ENCODE measurements around the gene FANCE. TPM values are rescaled to one million over a fixed set of nuclear protein-coding genes. Genes with fewer than 3 reads are reported as not detected.

Gene FANCE, protein sequence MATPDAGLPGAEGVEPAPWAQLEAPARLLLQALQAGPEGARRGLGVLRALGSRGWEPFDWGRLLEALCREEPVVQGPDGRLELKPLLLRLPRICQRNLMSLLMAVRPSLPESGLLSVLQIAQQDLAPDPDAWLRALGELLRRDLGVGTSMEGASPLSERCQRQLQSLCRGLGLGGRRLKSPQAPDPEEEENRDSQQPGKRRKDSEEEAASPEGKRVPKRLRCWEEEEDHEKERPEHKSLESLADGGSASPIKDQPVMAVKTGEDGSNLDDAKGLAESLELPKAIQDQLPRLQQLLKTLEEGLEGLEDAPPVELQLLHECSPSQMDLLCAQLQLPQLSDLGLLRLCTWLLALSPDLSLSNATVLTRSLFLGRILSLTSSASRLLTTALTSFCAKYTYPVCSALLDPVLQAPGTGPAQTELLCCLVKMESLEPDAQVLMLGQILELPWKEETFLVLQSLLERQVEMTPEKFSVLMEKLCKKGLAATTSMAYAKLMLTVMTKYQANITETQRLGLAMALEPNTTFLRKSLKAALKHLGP
- 14.9 and 15.4 TPM in 2 replicates for total RNA-seq

DNA sequence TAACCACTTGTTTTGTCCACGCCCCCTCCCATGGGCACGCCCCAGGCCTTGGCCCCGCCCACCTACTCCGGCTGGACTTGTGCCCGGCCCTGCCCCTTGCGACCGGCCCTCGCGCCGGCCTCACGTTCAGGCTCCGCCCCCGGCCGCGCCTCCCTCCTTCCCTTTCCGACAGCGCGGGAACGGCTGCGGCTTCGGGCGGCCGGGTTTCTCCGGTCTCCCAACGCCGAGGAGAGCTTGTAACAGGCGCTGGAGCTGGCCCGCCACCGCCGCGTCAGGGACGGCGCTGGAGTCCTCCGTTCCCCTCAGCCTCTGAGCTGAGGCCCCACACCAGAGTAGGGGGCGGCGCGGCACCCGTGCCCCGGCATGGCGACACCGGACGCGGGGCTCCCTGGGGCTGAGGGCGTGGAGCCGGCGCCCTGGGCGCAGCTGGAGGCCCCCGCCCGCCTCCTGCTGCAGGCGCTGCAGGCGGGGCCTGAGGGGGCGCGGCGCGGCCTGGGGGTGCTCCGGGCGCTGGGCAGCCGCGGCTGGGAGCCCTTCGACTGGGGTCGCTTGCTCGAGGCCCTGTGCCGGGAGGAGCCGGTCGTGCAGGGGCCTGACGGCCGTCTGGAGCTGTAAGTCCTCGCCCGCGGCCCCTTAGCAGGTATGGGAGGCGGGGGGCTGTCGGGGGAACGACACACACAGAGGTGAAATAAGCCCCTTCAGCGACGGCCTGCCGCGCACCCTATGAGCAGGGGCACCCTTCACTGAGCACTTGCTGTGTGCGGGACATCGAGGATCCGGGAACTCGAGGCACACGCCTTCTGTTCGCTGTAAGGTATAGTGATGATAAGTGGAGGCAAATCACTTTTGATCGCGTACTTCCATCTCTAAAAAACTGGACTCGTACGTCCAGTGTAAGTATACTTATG is at the start of gene FANCE:
TSS of gene FANCE (plus strand) at position 156 of the 908 bp plus-strand sequence. CDS start at position 364, 208 bp downstream.
- intact Hi-C loops (cut with micrococcal nuclease): loop anchor here (1.0 to 2.0 kb wide), 2 partner anchors 16 to 34 kb away; partner anchors contain the start of gene RPL10A

DNA sequence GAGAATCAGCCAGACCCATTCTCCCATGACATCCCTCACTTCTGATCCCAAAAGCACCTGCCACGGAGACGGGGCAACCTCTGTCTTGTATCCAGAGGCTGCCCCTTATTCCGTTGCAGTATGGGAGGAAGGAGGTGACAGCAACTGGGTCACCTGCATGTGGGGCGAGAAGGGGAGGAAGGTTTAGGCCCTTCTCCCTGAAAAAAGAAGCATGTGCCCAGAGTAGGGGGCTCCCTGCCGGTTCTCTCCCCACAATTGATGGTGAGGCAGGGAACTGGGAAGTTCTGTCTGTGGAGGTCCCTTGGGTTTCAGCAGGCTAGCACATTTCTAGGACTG is 49.3 kb upstream of the FANCE start:
- intact Hi-C loops (cut with micrococcal nuclease): no loop called here

DNA sequence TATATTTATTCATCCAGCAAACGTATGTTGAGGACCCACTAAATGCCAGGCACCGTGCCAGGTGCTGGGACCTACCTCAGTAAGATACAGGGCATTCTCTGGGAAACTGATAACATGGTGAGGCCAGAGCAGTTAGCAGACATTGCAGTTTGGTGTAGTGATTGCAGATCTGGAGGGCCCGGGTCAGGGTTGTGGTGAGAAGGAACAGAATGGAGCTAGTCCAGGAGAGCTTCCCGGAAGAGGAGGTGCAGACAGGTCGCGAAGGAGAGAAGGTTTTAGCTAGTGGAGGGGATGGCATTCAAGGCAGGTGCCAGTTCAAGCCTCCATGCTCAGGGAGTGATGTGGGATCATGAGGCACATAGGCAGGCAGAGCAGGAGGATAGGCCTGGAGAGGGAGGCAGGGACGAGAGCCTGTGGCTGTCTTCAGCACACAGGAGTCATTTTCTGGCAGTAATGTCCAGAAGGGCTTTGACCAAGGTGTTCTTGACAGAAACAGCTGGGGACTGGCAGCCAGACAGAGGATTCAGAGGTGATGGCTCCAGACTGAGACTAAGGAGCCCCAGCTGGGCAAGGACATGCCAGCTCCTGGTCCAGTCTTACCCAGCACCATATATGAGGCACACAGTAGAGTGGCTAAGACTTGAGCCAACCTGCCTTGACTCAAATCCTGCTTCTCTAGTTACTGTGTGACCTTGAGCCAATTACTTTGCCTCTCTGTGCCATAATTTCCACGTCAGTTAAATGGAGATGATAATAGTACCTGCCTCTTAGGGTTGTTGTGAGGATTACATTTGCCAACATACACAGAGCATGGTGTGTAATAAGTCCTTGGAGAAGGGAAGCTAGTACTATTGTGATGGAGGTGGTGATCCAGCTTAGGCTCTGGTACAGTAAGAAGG is 48.3 kb upstream of the FANCE start:
- intact Hi-C loops (cut with micrococcal nuclease): no loop called here

DNA sequence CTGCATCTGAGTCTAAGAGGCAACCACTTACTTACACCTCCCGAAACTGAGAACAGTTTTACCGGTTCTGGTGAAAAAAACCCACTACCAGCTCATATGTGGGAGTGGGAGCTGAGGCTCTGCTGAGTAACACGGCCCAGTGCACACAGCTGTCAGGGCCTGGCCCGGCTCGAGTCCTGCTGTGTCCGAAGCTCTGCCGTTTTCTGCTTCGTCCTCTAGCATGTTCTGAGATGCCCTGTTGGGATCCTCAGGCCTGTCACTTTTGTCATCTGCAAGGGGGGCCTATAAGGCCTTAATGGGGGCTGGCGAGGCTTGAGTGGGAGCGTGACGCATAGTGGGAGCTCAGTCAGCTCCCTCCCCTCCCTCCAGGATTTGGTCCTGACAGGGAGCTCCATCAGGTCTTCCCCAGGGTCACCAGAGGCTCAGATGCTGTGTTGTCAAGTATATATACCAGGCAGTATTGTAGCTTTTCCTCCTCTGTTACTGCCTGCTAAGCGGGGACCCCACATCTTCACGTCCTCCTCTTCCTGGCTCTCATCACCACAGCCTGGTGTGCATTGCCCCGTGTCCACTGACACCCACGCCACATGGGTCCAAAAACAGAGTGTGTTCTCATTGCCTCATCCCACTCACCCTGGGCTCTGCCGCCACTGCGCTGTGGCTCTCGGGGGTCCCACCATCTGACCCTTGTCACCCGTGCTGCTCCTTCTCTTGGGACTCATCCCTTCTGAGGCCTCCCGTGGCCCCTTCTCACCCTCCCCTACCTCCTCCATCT is 45.2 kb upstream of the FANCE start:
- intact Hi-C loops (cut with micrococcal nuclease): no loop called here

DNA sequence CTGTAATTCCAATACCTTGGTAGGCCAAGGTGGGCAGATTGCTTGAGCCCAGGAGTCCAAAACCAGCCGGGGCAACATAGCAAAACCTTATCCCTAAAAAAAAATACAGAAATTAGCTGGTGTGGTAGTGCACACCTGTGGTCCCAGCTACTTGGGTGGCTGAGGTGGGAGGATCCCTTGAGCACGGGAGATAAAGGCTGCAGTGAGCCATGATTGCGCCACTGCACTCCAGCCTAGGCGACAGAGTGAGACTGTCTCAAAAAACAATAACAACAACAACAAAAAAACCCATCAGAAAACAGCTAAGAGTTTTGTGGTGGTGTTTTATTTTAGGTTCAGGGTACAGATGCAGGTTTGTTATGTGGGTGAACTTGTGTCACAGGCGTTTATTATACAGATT is 42.9 kb upstream of the FANCE start:
- intact Hi-C loops (cut with micrococcal nuclease): no loop called here

DNA sequence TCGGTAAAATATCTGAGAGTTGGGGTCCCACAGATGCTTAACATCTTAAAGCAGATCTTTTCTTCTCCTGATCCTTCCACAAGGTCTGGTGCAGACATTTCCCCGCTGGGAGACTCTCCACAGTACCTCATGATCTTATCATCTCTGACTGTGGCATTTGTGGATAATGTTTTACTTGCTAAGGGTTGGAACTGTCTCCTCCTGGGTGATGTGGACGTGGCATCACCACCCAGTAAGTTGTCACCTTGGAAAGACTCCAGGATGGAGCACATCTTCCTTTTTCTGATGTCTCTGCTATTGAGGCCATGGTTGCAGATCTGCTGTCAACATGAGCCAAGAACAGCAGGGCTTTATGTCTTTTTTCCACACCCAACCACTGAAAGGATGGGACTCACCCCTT is 42.0 kb upstream of the FANCE start:
- intact Hi-C loops (cut with micrococcal nuclease): no loop called here

DNA sequence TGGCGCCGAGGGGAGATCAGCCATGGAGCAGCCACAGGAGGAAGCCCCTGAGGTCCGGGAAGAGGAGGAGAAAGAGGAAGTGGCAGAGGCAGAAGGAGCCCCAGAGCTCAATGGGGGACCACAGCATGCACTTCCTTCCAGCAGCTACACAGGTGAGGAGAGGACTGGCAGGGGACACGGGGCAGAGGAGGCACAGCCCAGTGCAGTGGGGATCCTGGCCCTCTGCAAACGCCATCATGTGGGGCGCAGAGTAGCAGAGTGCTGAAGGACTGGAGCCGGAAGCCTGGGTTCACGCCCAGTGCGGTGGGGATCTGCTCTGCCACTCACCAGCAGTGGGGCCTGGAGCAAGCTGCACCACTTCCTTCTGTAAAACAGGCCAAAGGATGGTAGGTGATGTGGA is 41.1 kb upstream of the FANCE start:
- intact Hi-C loops (cut with micrococcal nuclease): no loop called here

DNA sequence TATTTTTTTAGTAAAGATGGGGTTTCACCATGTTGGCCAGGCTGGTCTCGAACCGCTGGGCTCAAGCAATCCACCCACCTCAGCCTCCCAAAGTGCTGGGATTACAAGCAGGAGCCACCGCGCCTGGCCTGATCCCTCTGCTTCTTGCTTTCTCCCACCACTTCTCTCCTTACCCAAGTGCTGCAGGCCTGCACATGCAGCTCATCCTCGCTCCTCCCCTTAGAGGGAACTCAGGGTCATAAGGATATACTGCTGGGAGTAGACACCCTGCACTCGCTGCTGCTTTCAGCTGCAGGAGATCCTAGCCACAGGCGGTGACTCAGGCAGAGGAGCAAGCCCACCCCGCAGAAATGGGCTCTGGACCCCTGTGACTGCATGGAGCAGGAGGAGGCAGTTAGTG is 40.0 kb upstream of the FANCE start:
- intact Hi-C loops (cut with micrococcal nuclease): no loop called here

DNA sequence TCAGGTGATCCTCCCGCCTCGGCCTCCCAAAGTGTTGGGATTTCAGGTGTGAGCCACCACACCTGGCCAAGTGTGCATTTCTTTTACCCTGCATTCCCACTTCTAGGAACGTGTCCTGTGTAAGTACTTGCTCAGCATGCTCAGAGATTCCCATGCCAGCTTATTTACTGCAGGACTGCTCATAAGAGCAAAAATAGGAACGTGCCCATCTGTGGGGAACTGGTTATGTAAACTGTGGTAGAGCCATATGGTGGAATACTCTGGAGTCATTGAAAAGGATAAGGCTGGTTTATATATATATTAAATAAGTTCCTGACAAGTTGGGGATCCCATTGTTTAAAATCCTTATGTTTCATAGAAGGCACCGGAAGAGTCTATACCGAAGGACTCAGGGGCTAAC is 38.2 kb upstream of the FANCE start:
- intact Hi-C loops (cut with micrococcal nuclease): no loop called here

DNA sequence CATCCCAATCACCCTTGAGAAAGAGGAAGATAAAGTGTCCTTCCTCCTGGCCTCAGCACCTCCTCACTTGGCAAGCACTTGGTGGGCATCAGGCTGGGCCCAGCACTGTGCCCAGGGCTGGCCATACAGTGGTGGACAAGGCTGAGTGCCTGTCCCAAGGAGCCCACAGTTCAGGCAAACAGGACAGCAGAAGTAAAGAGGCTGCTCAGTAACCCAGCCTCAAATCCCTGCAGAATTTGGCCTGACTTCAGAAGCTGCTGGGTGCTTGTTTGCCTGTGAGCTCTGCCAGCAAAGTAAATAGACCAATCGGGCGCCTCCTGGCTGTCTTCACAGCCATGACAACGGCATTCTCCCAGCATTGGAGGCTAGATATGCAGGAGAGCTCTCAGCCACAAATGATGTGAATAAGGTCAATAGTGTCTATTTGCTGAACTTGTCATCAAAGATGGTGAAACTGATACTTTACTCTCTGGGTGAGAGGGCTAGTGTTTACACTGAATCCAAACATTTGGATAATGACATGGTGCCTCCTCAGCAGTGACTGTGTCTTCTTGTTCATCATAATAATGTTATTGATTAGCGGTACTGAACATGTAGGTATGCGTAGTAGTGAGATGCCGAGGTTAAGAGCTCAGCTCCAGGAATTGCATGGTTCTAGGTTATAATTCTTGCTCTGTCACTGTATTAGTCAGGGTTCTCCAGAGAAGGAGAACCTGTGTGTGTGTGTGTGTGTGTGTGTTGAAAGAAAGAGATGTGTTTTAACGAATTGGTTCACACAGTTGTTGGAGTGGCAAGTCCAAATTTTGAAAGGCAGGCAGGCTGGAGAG is 36.9 kb upstream of the FANCE start:
- intact Hi-C loops (cut with micrococcal nuclease): no loop called here

DNA sequence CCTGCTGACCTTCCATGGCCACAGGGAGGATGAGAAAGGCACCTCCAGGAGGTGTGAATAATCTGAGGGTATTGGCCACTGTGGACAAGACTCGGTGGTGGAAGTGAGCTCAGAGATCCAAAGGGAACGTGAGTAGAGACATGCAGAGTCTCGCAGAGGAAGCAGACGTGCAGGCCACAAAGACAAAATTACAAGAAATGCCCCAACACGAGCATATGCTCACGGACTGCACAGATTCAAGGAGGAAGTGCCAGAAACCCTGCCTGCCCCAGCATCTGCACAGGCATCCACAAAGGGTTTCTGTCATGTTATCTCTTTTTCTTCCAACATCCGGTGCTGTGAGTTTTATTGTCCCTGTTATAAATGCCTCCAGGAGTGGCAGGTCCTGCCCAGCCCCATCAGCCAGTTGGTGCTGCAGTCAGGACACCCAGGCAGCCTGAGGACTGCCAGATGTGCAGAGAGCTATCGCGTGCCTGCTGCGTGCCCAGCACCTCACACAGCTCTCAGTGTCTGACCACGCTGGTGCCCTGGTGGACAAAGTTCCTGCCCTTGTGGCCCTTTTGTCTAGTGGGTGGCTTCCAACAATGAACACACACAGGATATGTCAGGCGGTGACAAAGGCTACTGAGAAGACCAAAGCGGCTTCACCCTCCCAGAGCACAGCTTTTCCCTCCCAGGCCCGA is 34.0 kb upstream of the FANCE start:
- intact Hi-C loops (cut with micrococcal nuclease): loop anchor here (2.0 kb wide), 2 partner anchors 35 to 75 kb away; partner anchors contain the start of genes FANCE and PPARD

DNA sequence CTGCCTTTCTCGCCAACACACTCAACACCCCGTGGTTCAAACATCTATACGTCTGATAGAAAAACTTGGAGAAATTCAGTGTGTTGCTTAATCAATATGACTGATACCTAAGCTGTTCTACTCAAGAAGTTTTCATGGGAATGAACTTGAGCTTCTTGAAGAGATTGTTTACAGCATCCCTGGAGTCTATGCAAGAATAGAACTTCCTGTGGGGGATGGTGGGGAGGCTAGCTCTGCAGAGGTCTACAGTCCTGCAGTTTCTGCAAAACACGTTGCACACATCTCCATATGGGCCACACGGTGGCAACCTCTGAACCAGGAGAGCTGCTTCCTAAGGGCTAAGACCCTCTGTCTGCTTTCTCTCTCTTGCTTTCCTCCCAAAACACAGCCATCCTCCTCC is 32.7 kb upstream of the FANCE start:
- intact Hi-C loops (cut with micrococcal nuclease): loop anchor here (2.0 kb wide), 2 partner anchors 33 to 77 kb away; partner anchors contain the start of genes FANCE and PPARD

DNA sequence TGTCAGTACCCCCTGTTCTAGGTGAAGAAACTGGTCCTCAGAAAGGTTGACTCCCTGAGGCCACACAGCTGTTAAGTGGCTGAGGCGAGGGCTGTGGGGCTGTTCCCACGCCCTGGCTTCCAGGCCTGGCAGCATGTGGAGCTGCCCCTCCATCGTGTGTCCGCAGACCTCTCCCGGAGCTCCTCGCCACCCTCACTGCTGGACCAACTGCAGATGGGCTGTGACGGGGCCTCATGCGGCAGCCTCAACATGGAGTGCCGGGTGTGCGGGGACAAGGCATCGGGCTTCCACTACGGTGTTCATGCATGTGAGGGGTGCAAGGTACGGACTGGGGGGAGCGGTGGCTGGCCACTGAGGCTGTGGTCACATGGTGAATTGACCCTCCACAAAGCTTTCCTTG is 32.2 kb upstream of the FANCE start:
- intact Hi-C loops (cut with micrococcal nuclease): loop anchor here (2.0 kb wide), 2 partner anchors 33 to 77 kb away; partner anchors contain the start of genes FANCE and PPARD

DNA sequence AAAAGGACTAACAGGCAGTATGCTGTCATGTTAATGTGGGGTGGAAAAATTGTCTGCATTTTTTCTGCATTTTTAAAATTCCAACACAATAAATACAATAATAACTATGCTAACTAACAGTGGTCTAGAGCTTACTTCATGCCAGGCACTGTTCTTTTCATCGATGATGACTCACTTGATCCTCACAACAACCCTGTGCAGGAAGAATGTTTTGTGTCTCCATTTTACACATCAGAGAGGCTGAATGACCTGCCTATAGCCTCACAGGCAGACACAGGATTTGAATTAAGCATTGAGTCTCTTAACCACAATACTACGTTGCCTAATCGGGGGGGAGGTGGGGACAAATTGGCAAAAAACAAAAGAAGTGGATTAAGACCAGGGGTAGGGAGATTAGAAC is 26.9 kb upstream of the FANCE start:
- intact Hi-C loops (cut with micrococcal nuclease): no loop called here

DNA sequence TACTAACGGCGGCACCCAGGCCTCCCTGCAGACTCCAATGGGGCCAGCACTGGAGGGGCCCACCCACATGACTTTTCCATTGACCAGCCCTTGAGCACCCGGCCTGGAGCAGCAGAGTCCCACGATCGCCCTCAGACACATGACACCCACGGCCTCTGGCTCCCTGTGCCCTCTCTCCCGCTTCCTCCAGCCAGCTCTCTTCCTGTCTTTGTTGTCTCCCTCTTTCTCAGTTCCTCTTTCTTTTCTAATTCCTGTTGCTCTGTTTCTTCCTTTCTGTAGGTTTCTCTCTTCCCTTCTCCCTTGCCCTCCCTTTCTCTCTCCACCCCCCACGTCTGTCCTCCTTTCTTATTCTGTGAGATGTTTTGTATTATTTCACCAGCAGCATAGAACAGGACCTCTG is 26.1 kb upstream of the FANCE start:
- intact Hi-C loops (cut with micrococcal nuclease): no loop called here

DNA sequence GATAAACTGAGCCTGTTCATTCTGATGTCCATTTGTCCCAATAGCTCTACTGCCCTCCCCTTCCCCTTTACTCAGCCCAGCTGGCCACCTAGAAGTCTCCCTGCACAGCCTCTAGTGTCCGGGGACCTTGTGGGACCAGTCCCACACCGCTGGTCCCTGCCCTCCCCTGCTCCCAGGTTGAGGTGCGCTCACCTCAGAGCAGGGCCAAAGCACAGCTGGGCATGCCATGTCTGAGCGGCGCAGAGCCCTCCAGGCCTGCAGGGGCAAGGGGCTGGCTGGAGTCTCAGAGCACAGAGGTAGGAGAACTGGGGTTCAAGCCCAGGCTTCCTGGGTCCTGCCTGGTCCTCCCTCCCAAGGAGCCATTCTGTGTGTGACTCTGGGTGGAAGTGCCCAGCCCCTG is 24.7 kb upstream of the FANCE start:
- intact Hi-C loops (cut with micrococcal nuclease): no loop called here

DNA sequence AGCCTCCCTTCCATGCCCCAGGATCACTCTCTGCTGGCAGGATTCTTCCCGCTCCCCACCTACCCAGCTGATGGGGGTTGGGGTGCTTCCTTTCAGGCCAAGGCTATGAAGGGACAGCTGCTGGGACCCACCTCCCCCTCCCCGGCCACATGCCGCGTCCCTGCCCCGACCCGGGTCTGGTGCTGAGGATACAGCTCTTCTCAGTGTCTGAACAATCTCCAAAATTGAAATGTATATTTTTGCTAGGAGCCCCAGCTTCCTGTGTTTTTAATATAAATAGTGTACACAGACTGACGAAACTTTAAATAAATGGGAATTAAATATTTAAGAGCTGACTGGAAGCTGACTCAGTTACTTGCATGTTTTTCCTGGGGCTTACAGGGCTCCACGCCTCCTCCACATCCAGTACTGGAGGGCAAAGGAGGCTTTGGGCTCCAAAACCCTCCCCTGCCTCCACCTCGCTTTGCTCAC is 24.3 kb upstream of the FANCE start:
- intact Hi-C loops (cut with micrococcal nuclease): no loop called here

DNA sequence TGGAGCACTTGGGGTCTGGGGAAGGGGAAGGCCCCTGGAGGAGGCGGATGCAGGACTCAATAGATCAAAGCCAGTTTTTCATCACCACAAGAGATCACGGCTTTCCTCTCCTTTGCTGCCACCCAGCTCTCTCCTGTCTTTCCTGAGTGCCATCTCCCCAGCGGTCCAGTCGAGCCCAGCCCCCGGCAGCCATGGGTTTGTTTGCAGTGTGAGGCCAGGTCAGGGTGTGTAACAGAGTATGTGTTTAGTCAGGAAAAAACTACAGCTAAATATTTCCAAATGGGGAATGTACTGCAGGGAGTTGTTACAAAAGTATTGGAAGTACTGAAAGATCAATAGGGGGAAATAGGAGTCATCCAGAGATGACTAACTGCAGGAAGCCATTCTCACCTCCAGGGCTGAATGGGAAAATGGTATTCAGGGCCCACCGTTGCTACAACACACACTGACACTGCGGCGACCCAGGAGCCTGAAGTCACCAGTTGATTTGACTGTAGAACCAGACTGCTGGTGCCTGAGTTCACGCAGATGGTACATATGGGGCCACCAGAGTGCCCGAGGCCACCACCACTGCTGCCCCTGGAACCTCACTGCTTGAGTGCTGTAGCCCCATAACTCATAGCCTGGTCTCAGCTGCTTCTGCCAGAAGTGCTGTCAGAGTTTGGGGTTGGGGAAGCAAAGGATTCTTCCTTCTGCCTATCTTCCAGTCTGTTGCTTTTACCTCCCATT is 23.6 kb upstream of the FANCE start:
- intact Hi-C loops (cut with micrococcal nuclease): no loop called here

All from T-helper 2 cell treated with Interferon-gamma antibody and Interleukin-4, amounts not matched to agents 100 ng/mL and 5 ng/mL, for 36 hours (primary cell).